H9 (cell line): ENCODE results near the gene INPP5F. TPM values are rescaled to one million over a fixed set of nuclear protein-coding genes. Genes with fewer than 3 reads are reported as not detected.

Experiments
- DNase-seq: peaks from one replicate; pipeline ENCODE4 v3.0.0-alpha.2; 2017
- H2AFZ ChIP-seq: one replicate; pipeline ENCODE4 v1.6.1; 2013; ENCODE audit warnings: mild to moderate bottlenecking, low read length, control low read depth, moderate library complexity
- H2AK5ac ChIP-seq: 2 replicates; pipeline ENCODE4 v1.6.1; 2013; ENCODE audit warnings: low read length, control low read depth, mixed read lengths; ENCODE audit not compliant: insufficient read length
- H2BK120ac ChIP-seq: one replicate; pipeline ENCODE4 v1.6.1; 2013; ENCODE audit warnings: low read depth, mild to moderate bottlenecking, low read length, control low read depth, inconsistent platforms; ENCODE audit not compliant: poor library complexity, severe bottlenecking
- H2BK12ac ChIP-seq: 2 replicates; pipeline ENCODE4 v1.6.1; 2013; ENCODE audit warnings: low read length, control low read depth, mixed read lengths, low read depth; ENCODE audit not compliant: insufficient read length
- H2BK15ac ChIP-seq: 2 replicates; pipeline ENCODE4 v1.6.1; 2013; ENCODE audit warnings: low read depth, low read length, control low read depth
- H2BK20ac ChIP-seq: one replicate; pipeline ENCODE4 v1.6.1; 2013; ENCODE audit warnings: low read depth, mild to moderate bottlenecking, low read length, control low read depth, inconsistent platforms; ENCODE audit not compliant: poor library complexity, severe bottlenecking
- H2BK5ac ChIP-seq: 2 replicates; pipeline ENCODE4 v1.6.1; 2013; ENCODE audit warnings: low read length, control low read depth, mixed read lengths; ENCODE audit not compliant: insufficient read length
- H3K14ac ChIP-seq: 2 replicates; pipeline ENCODE4 v1.6.1; 2013; ENCODE audit warnings: low read length, control low read depth; ENCODE audit not compliant: insufficient read depth
- H3K18ac ChIP-seq: 2 replicates; pipeline ENCODE4 v1.6.1; 2013; ENCODE audit warnings: low read depth, mild to moderate bottlenecking, mixed read lengths, low read length, control low read depth; ENCODE audit not compliant: insufficient read length
- H3K23ac ChIP-seq: 2 replicates; pipeline ENCODE4 v1.6.1; 2013; ENCODE audit warnings: low read length, control low read depth, mixed read lengths, low read depth; ENCODE audit not compliant: insufficient read length
- H3K23me2 ChIP-seq: 2 replicates; pipeline ENCODE4 v1.6.1; 2013; ENCODE audit warnings: low read depth, mild to moderate bottlenecking, mixed read lengths, low read length, control low read depth; ENCODE audit not compliant: insufficient read length, poor library complexity, severe bottlenecking
- H3K27ac ChIP-seq: 2 replicates; pipeline ENCODE4 v1.5.1; 2013; ENCODE audit warnings: low read length, control low read depth, mixed read lengths, low read depth; ENCODE audit not compliant: insufficient read length
- H3K27me3 ChIP-seq: 2 replicates; pipeline ENCODE4 v1.6.1; 2013; ENCODE audit warnings: low read length, control low read depth, inconsistent platforms; ENCODE audit not compliant: insufficient read depth
- H3K4ac ChIP-seq: 2 replicates; pipeline ENCODE4 v1.6.1; 2013; ENCODE audit warnings: low read depth, mild to moderate bottlenecking, control low read depth, inconsistent platforms, low read length, moderate library complexity
- H3K4me1 ChIP-seq: 2 replicates; pipeline ENCODE4 v1.6.1; 2013; ENCODE audit warnings: low read length, control low read depth, inconsistent platforms; ENCODE audit not compliant: insufficient read depth
- H3K4me2 ChIP-seq: 2 replicates; pipeline ENCODE4 v1.6.1; 2013; ENCODE audit warnings: low read length, control low read depth, mixed read lengths; ENCODE audit not compliant: insufficient read length, insufficient read depth
- H3K56ac ChIP-seq: 2 replicates; pipeline ENCODE4 v1.6.1; 2013; ENCODE audit warnings: low read depth, mild to moderate bottlenecking, mixed read lengths, low read length, control low read depth; ENCODE audit not compliant: insufficient read length
- H3K79me1 ChIP-seq: 2 replicates; pipeline ENCODE4 v1.6.1; 2013; ENCODE audit warnings: low read depth, mild to moderate bottlenecking, moderate library complexity, low read length, control low read depth, inconsistent platforms; ENCODE audit not compliant: insufficient read depth, poor library complexity, severe bottlenecking
- H3K79me2 ChIP-seq: 2 replicates; pipeline ENCODE4 v1.6.1; 2013; ENCODE audit warnings: low read length, control low read depth, inconsistent platforms; ENCODE audit not compliant: insufficient read depth
- H3K9ac ChIP-seq: 2 replicates; pipeline ENCODE4 v1.6.1; 2013; ENCODE audit warnings: low read length, control low read depth, mixed read lengths; ENCODE audit not compliant: insufficient read length; ENCODE audit errors: extremely low read depth
- H3K9me3 ChIP-seq: one replicate; pipeline ENCODE4 v1.6.1; 2013; ENCODE audit warnings: low read depth, low read length, inconsistent platforms; ENCODE audit not compliant: control insufficient read depth
- H3T11ph ChIP-seq: one replicate; pipeline ENCODE4 v1.6.1; 2013; ENCODE audit warnings: mild to moderate bottlenecking, low read length, control low read depth, inconsistent platforms
- H4K20me1 ChIP-seq: one replicate; pipeline ENCODE4 v1.6.1; 2013; ENCODE audit not compliant: control insufficient read depth, insufficient read length, insufficient read depth
- H4K5ac ChIP-seq: 2 replicates; pipeline ENCODE4 v1.6.1; 2013; ENCODE audit warnings: low read depth, mild to moderate bottlenecking, mixed read lengths, low read length, control low read depth; ENCODE audit not compliant: insufficient read length
- H4K8ac ChIP-seq: replicated peaks from 2 replicates; pipeline ENCODE4 v1.6.1; 2013; ENCODE audit warnings: low read length, control low read depth, mixed read lengths, low read depth; ENCODE audit not compliant: insufficient read length
- H4K91ac ChIP-seq: 2 replicates; pipeline ENCODE4 v1.6.1; 2013; ENCODE audit warnings: low read depth, mild to moderate bottlenecking, moderate library complexity, mixed read lengths, low read length, control low read depth; ENCODE audit not compliant: insufficient read length
- H3K27ac Mint-ChIP-seq, 3 experiments: 2 replicates in 2 of 3; 3 replicates in 1 of 3; pipeline ENCODE4 v1.8.0; 2020 to 2021; ENCODE audit warnings: mixed read lengths in 3 of 3, mild to moderate bottlenecking in 1 of 3, moderate library complexity in 1 of 3
- H3K27me3 Mint-ChIP-seq: 2 replicates; pipeline ENCODE4 v1.8.0; 2021; ENCODE audit warnings: low read depth, mild to moderate bottlenecking, moderate library complexity, mixed read lengths
- H3K36me3 Mint-ChIP-seq, 3 experiments: 2 replicates in 2 of 3; 3 replicates in 1 of 3; pipeline ENCODE4 v1.8.0; 2020 to 2021; ENCODE audit warnings: low read depth in 3 of 3, mixed read lengths in 3 of 3; ENCODE audit not compliant: insufficient read depth in 1 of 3
- H3K4me1 Mint-ChIP-seq, 2 experiments: 2 replicates each; pipeline ENCODE4 v1.8.0; 2020; ENCODE audit warnings: mixed read lengths in 2 of 2
- H3K4me3 Mint-ChIP-seq, 2 experiments: 2 replicates in 1 of 2; 3 replicates in 1 of 2; pipeline ENCODE4 v1.8.0; 2020 to 2021; ENCODE audit warnings: mild to moderate bottlenecking in 2 of 2, mixed read lengths in 2 of 2, moderate library complexity in 1 of 2
- H3K9me3 Mint-ChIP-seq, 2 experiments: 2 replicates in 1 of 2; 3 replicates in 1 of 2; pipeline ENCODE4 v1.8.0; 2020; ENCODE audit warnings: mild to moderate bottlenecking in 2 of 2, mixed read lengths in 2 of 2, moderate library complexity in 1 of 2
- CTCF ChIP-seq: fragments of 200-600 bp; sonication (generic); conservative IDR thresholded peaks from 3 replicates; pipeline ENCODE4 v1.8.0; 2021; ENCODE audit warnings: antibody characterized with exemption, mild to moderate bottlenecking
- WGBS: extraction: QIAGEN DNeasy Blood & Tissue Kit; methylation state at CpG from one replicate; pipeline ENCODE4 v1.1.7; 2013; ENCODE audit warnings: missing lambda C conversion rate, low lambda C conversion rate, mixed read lengths; ENCODE audit not compliant: insufficient read length; ENCODE audit errors: extremely low coverage; 5-methylcytosine and 5-hydroxymethylcytosine counted together
- total RNA-seq: library from RNA; stranded (reverse); gene quantifications from 2 replicates; pipeline ENCODE4 v1.2.1, GENCODE V29; 2021

INPP5F gene
- total RNA-seq, 1 experiment from 2014 or later: 108 TPM

- H2BK120ac ChIP-seq: no peak overlapping the region
- H4K5ac ChIP-seq: no peak overlapping the region
- H3K18ac ChIP-seq: no peak overlapping the region
- Mint-ChIP-seq H3K4me3 (no peak overlapping the region), H3K9me3 (peaks cover 14 to 18% of the 10 kb centered on the region in 2 experiments), H3K27me3 (no peaks in the 10 kb centered on the region; the same call in 1 of the 2 replicates), H3K4me1 (peaks cover 25 to 31% of the 10 kb centered on the region in 2 experiments), H3K36me3 (peaks cover 8 to 16% (median 11%) of the 10 kb centered on the region in 3 experiments), H3K27ac (no peak overlapping the region; a peak in 1 of 7 replicates)
- H3K23me2 ChIP-seq: no peaks in the 10 kb centered on the region
- no peak overlapping the region for H3K14ac ChIP-seq
- no peaks in the 10 kb centered on the region for H3K9me3 ChIP-seq
- no peak for DNase-seq
- no peaks in the 10 kb centered on the region for H4K20me1 ChIP-seq
- no peak for TF ChIP-seq CTCF
- no peak overlapping the region for H2AK5ac ChIP-seq
- H3K56ac ChIP-seq: no peak overlapping the region
- no peak overlapping the region for H3T11ph ChIP-seq
- no peaks in the 10 kb centered on the region for H3K79me2 ChIP-seq
- H3K23ac ChIP-seq: no peak overlapping the region
- no peaks in the 10 kb centered on the region for H3K79me1 ChIP-seq
- no peak overlapping the region for H2BK15ac ChIP-seq
- H3K9ac ChIP-seq: no peak overlapping the region
- WGBS: no CpG with 5 or more reads among the region's 2 CpGs
- no peak overlapping the region for H4K91ac ChIP-seq
- H3K4me2 ChIP-seq: no peak overlapping the region
- H3K4me1 ChIP-seq: peaks cover 3% of the 10 kb centered on the region; the same call in 1 of the 2 replicates
- no peak overlapping the region for H2BK5ac ChIP-seq
- no peak overlapping the region for H4K8ac ChIP-seq
- H3K4ac ChIP-seq: no peak overlapping the region
- H2BK20ac ChIP-seq: no peak overlapping the region
- no peak overlapping the region for H2BK12ac ChIP-seq
- H3K27me3 ChIP-seq: no peaks in the 10 kb centered on the region
- no peak overlapping the region for H2AFZ ChIP-seq
- H3K27ac ChIP-seq: no peak overlapping the region
These were observed 23.3 kb upstream of the INPP5F start for GRCh38 chr10:119702583-119702982.
